Prostate gland (tissue), 2 donors: ENCODE data around the gene CAPN15. TPM values are rescaled to one million over a fixed set of nuclear protein-coding genes. Genes with fewer than 3 reads are reported as not detected.

ENCODE experiments used
- DNase-seq: peaks from one replicate; pipeline ENCODE4 v3.0.0-alpha.2; 2019; ENCODE audit warnings: low spot score
- H3K27ac ChIP-seq, 2 donors: fragments of 200-600 bp; sonication (generic); 2 replicates each; pipeline ENCODE4 v1.5.1; 2017 to 2019
- H3K27me3 ChIP-seq: fragments of 200-600 bp; sonication (generic); replicated peaks from 2 replicates; pipeline ENCODE4 v1.5.1; 2019; ENCODE audit not compliant: insufficient read depth
- H3K36me3 ChIP-seq, 2 donors: fragments of 200-600 bp; sonication (generic); 1 replicate in 1 of 2; 2 replicates in 1 of 2; pipeline versions ENCODE4 v1.5.1 to v1.8.1; 2017 to 2019
- H3K4me1 ChIP-seq: fragments of 200-600 bp; sonication (generic); replicated peaks from 2 replicates; pipeline ENCODE4 v1.5.1; 2019
- H3K4me3 ChIP-seq, 2 donors: fragments of 200-600 bp; sonication (generic); 2 replicates each; pipeline ENCODE4 v1.5.1; 2017 to 2019
- H3K9me3 ChIP-seq: fragments of 200-600 bp; sonication (generic); 2 replicates; pipeline ENCODE4 v1.5.1; 2017
- POLR2A ChIP-seq: fragments of 450-650 bp; IDR thresholded peaks from one replicate; pipeline ENCODE4 v1.6.1; 2016; ENCODE audit warnings: antibody characterized with exemption, mild to moderate bottlenecking
- POLR2AphosphoS5 ChIP-seq: sonication (generic); formaldehyde crosslinking; IDR thresholded peaks from one replicate; pipeline ENCODE4 v1.6.1; 2017; ENCODE audit warnings: antibody characterized with exemption
- WGBS: methylation state at CpG from one replicate; pipeline ENCODE4 v1.1.5; 2018; 5-methylcytosine and 5-hydroxymethylcytosine counted together
- intact Hi-C: fragments of 100-400 bp; cut with DNase I; formaldehyde crosslinking; loops from one replicate; pipeline ENCODE4 v1.14.2; 2022
- total RNA-seq, 2 donors: library from RNA; depleted of rRNA; stranded (reverse); fragments of >200 nt; gene quantifications; one replicate each; pipeline ENCODE4 v1.1.0, GENCODE V29; 2016
- TF ChIP-seq, protein P1 (sequence below), 4 experiments: fragments of 200-600 bp in 2 of 4; fragments of 450-650 bp in 2 of 4; sonication (generic) in 2 of 4; IDR thresholded peaks; 1 replicate in 3 of 4; 2 replicates in 1 of 4; pipeline ENCODE4 v1.5.1; 2016 to 2019; ENCODE audit warnings: antibody characterized with exemption in 4 of 4, mild to moderate bottlenecking in 2 of 4, moderate library complexity in 2 of 4

The CAPN15 gene
- total RNA-seq, 2 donors from 2014 or later, result 59.7 to 80.7 TPM

DNA sequence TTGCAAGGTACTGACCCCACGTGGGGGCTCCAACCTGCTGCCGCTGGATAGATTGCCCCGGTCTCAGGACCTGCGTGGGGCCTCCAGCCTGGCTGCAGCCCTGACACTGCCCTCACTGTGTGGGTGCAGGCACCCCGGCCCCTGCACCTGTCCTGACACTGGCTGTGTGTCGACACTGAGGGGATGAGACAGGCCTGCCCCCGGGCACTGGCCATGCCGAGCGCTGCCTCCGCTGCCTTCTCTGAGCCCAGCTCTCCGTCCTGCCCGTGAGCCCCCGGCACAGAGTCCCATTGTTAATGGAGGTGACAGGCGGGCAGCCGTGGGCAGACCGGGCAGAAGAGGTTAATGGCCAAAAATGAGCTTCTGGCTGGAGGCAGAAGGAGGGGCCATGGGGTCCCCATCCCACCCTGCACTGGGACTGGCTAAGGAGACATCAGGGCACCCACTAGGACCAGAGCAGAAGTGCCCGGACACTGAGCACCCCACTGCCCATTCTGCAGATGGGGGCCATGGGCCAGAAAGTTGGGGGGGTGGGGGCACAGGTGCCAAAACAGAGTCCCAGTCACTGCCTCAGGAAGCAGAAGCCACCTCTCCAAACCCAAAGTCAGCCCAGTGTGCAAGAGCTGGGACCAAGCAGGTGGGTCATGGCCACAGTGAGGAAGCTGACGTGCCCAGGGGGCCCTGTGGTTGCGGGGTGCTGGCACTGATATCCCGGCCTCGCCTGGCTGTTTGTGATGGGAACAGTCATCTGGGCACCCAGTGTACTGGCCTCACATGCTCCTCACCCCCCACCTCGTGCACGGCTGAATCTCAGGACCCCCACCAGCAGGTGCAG is 30.2 kb downstream of the CAPN15 start:
- no peak overlapping the region for H3K4me3 ChIP-seq
- 85% methylated on average over 19 of the region's 23 CpGs for WGBS
- no peaks in the 10 kb centered on the region for H3K9me3 ChIP-seq
- H3K4me1 ChIP-seq, result no peaks in the 10 kb centered on the region
- no peak overlapping the region for H3K27ac ChIP-seq
- DNase-seq, result no peak
- TF ChIP-seq, protein P1, sequence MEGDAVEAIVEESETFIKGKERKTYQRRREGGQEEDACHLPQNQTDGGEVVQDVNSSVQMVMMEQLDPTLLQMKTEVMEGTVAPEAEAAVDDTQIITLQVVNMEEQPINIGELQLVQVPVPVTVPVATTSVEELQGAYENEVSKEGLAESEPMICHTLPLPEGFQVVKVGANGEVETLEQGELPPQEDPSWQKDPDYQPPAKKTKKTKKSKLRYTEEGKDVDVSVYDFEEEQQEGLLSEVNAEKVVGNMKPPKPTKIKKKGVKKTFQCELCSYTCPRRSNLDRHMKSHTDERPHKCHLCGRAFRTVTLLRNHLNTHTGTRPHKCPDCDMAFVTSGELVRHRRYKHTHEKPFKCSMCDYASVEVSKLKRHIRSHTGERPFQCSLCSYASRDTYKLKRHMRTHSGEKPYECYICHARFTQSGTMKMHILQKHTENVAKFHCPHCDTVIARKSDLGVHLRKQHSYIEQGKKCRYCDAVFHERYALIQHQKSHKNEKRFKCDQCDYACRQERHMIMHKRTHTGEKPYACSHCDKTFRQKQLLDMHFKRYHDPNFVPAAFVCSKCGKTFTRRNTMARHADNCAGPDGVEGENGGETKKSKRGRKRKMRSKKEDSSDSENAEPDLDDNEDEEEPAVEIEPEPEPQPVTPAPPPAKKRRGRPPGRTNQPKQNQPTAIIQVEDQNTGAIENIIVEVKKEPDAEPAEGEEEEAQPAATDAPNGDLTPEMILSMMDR (IDR thresholded peaks at IDR 0.05), result no peak
- TF ChIP-seq POLR2AphosphoS5 (no peak), POLR2A (no peak)
- H3K27me3 ChIP-seq, result peaks cover 9% of the 10 kb centered on the region
- no peaks in the 10 kb centered on the region for H3K36me3 ChIP-seq
- intact Hi-C loops, result no loop called here

DNA sequence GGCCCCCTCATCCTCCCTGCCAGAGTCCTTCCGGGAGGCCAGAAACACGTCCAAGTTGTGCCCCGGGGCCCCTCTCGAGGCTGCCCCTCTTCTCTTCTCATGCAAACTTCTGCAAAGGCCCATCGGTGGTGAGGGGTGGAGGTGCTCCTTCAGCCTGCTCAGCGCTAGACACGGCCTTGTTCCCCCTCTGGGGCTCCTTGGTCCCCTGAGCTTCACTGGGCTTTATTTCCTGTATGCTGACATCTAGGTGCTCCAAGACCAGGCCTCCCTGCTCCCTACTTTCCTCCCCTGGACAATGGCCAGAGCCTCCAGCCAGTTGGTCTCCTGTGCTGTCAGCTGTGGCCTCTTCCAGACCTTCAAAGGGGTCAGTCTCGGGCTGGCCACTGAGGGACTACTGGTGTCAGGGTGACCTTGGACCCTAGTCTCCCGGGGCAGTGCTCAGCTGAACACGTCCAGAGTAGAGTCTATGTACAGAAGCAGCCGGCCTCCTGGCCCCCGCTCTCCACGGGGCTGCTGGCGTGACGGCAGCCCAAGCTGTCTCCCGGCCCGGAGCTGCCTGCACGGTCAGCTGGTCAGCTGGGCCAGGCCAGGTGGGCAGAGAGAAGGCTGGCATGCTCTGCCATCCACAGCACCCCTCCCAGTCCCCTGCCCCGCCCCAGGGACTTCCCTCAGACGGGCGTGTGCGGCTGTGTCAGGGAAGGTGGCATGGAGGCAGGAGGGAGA is 30.9 kb downstream of the CAPN15 start:
- Histone ChIP-seq H3K27ac (no peak overlapping the region), H3K27me3 (peaks cover 9% of the 10 kb centered on the region), H3K4me3 (no peak overlapping the region), H3K4me1 (no peaks in the 10 kb centered on the region), H3K36me3 (no peaks in the 10 kb centered on the region), H3K9me3 (no peaks in the 10 kb centered on the region)
- intact Hi-C loops, result no loop called here
- no peak for TF ChIP-seq POLR2A
- TF ChIP-seq, protein P1 (IDR thresholded peaks at IDR 0.05), result no peak
- TF ChIP-seq POLR2AphosphoS5, result no peak
- 73% methylated on average over 17 of the region's 22 CpGs for WGBS
- DNase-seq, result no peak

DNA sequence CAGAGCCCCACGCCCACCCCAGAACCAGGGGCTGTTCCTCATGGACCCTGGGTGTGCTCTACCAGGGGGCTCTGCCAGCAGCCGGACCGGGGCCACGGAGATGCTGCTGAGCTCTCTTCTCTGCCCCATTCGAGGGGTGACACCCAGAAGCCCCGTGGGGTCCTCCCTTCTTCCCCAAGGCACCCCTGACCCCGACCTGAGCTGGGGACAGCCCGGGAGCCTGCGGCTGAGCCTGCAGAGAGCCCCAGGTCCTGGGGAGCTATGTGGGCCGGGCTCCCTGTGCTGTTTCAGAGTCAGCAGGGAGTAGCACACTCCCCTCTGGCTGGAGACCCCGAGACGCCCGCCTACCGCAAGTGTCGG is 31.5 kb downstream of the CAPN15 start:
- TF ChIP-seq POLR2A, result no peak
- no peaks in the 10 kb centered on the region for H3K36me3 ChIP-seq
- intact Hi-C loops, result no loop called here
- no peak for DNase-seq
- H3K27ac ChIP-seq, result no peak overlapping the region
- H3K4me3 ChIP-seq, result no peak overlapping the region
- 79% methylated on average over 11 of the region's 15 CpGs for WGBS
- no peaks in the 10 kb centered on the region for H3K4me1 ChIP-seq
- H3K9me3 ChIP-seq, result no peaks in the 10 kb centered on the region
- peaks cover 9% of the 10 kb centered on the region for H3K27me3 ChIP-seq

DNA sequence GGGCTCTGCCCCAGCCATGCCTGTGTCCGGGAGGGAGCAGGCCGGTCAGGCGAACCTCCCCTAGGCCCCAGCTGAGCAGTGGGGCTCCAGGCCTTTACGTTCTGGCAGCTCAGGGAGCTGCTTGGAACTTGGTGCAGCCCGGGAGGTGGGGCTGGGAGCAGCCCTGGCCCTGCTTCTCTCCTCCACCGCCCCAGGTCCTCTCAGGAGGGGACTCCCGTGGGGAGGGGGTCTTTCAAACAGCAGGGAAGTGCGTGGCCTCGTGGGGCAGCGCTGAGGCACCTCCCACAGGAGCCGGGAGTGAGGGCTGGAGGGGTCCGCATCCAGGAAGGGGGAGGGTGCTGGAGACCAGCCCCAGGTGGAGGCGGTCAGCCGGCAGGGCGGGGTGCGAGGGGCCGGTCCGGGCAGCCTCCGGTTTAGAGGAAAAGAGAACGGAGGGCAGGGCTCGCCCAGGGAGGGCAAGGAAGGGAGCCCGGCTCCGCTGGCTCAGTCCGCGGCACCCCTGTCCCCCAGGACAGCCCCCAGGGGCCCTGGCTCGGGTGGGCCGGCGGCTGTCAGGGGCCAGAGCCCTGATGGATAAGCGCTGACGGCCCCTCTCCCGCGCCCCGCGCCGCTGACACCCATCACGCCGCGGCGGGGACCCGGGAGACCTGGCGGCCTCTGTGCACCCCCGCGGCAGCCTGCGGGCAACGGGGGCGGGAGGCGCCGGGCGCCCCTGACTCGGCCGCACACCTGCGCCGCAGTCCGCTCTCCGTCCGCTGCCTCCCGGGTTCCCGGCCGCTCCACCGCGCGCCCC is 32.1 kb downstream of the CAPN15 start:
- no peaks in the 10 kb centered on the region for H3K4me1 ChIP-seq
- H3K27me3 ChIP-seq, result peaks cover 9% of the 10 kb centered on the region
- no peak for DNase-seq
- 26% methylated on average over 22 of the region's 62 CpGs for WGBS
- intact Hi-C loops, result no loop called here
- H3K9me3 ChIP-seq, result no peaks in the 10 kb centered on the region
- no peak for TF ChIP-seq POLR2AphosphoS5
- TF ChIP-seq, protein P1 (IDR thresholded peaks at IDR 0.05), result no peak
- no peak for TF ChIP-seq POLR2A
- no peak overlapping the region for H3K4me3 ChIP-seq
- no peaks in the 10 kb centered on the region for H3K36me3 ChIP-seq
- H3K27ac ChIP-seq, result no peak overlapping the region

DNA sequence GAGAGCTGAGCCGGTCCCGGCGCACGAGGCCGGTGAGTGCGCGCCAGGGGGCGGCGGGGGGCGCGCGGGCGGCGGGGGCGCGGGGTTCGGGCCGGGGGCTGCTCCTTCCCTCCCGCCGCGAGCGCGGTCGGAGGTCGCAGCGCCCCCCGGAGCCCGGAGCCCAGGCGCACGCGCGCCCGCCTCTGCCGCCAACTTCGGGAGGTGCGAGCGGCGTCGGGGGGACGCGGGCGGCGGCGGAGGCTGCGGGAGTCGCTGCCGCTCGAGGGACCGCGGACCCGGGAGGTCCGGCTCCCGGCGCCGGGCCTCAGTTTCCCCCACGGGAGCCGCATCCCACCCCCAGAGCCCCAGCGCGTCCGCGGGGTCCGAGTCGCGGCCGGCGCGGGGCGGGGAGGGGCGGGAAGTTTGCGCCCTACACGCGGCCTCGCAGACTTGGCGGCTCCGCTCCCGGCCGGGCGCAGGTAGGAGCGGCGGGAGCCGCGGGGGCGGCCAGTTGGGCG is 32.7 kb downstream of the CAPN15 start, which contains the start of gene PRR35:
Gene PRR35 (plus strand): TSS at position 191 of the 497 bp plus-strand sequence. CDS start 2,901 bp downstream, outside the sequence.
- intact Hi-C loops, result no loop called here
- Histone ChIP-seq H3K9me3 (no peaks in the 10 kb centered on the region), H3K27ac (no peak within 1 kb of the TSS), H3K36me3 (no peaks in the 10 kb centered on the region), H3K4me3 (no peak within 1 kb of the TSS), H3K4me1 (no peaks in the 10 kb centered on the region), H3K27me3 (peaks cover 9% of the 10 kb centered on the region)
- WGBS, result 1% methylated on average over 38 of the region's 84 CpGs
- DNase-seq, result no peak
- TF ChIP-seq POLR2AphosphoS5, result no peak
- TF ChIP-seq, protein P1 (IDR thresholded peaks at IDR 0.05), result no peak
- no peak for TF ChIP-seq POLR2A
